GM06990 (cell line): ENCODE measurements around the gene FAM50B.

ENCODE experiments used
- DNase-seq: peaks from one replicate; pipeline ENCODE4 v3.0.0-alpha.2; 2011; ENCODE audit not compliant: insufficient read length; ENCODE audit errors: extremely low read depth
- H3K27me3 ChIP-seq: replicated peaks from 2 replicates; pipeline ENCODE4 v1.6.0; 2011; ENCODE audit warnings: low read length; ENCODE audit not compliant: control insufficient read depth, insufficient read depth
- H3K36me3 ChIP-seq: 2 replicates; pipeline ENCODE4 v1.5.1; 2011; ENCODE audit warnings: low read length; ENCODE audit not compliant: control insufficient read depth, insufficient read depth
- H3K4me3 ChIP-seq: replicated peaks from 2 replicates; pipeline ENCODE4 v1.5.1; 2011; ENCODE audit warnings: low read depth, mild to moderate bottlenecking, control low read depth, low read length
- TF ChIP-seq, protein P1 (sequence below): IDR thresholded peaks from 2 replicates; pipeline ENCODE4 v1.5.1; 2011; ENCODE audit warnings: low read length, control low read depth, mild to moderate bottlenecking, inconsistent platforms; ENCODE audit not compliant: insufficient read depth, poor library complexity, severe bottlenecking

Gene FAM50B

GRCh38 chr6:3847521-3847920 lies 1.7 kb upstream of the FAM50B start:
- H3K36me3 ChIP-seq: no peaks in the 10 kb centered on the region
- TF ChIP-seq, protein P1, sequence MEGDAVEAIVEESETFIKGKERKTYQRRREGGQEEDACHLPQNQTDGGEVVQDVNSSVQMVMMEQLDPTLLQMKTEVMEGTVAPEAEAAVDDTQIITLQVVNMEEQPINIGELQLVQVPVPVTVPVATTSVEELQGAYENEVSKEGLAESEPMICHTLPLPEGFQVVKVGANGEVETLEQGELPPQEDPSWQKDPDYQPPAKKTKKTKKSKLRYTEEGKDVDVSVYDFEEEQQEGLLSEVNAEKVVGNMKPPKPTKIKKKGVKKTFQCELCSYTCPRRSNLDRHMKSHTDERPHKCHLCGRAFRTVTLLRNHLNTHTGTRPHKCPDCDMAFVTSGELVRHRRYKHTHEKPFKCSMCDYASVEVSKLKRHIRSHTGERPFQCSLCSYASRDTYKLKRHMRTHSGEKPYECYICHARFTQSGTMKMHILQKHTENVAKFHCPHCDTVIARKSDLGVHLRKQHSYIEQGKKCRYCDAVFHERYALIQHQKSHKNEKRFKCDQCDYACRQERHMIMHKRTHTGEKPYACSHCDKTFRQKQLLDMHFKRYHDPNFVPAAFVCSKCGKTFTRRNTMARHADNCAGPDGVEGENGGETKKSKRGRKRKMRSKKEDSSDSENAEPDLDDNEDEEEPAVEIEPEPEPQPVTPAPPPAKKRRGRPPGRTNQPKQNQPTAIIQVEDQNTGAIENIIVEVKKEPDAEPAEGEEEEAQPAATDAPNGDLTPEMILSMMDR: no peak
- DNase-seq: no peak
- no peaks in the 10 kb centered on the region for H3K27me3 ChIP-seq
- no peak overlapping the region for H3K4me3 ChIP-seq

DNA sequence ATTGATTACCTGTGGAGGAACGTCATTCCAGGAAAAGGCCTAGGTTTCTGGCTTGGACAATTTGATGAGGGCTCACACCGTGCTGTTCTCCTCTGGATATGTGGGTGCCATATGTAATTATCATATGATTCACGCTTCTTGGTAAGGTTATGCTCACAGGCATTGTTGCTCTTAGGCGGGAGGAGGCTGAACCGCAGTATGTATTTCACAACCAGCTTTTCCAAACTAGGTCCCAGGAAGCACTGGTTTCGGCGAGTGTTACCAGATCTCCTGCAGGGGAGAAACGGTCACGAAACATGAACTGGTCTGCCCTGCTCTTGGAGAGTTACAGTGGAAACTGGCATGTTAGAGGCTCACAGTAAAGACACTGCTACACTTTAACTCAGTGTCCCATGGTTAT lies 793 bp upstream of the FAM50B start:
- no peaks in the 10 kb centered on the region for H3K36me3 ChIP-seq
- TF ChIP-seq, protein P1: no peak
- DNase-seq: no peak
- no peaks in the 10 kb centered on the region for H3K27me3 ChIP-seq
- H3K4me3 ChIP-seq: no peak overlapping the region

DNA sequence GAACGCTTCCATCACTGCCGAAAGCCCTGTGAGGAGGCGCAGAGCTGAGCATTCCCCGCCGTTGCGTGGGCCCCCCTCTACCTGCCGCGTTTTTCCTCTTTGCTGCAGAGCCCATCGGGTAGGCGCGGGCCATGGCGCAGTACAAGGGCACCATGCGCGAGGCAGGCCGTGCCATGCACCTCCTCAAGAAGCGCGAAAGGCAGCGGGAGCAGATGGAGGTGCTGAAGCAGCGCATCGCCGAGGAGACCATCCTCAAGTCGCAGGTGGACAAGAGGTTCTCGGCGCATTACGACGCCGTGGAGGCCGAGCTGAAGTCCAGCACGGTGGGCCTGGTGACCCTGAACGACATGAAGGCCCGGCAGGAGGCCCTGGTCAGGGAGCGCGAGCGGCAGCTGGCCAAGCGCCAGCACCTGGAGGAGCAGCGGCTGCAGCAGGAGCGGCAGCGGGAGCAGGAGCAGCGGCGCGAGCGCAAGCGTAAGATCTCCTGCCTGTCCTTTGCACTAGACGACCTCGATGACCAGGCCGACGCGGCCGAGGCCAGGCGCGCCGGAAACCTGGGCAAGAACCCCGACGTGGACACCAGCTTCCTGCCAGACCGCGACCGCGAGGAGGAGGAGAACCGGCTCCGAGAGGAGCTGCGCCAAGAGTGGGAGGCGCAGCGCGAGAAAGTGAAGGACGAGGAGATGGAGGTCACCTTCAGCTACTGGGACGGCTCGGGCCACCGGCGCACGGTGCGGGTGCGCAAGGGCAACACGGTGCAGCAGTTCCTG lies 693 bp downstream of the FAM50B start:
- H3K27me3 ChIP-seq: no peaks in the 10 kb centered on the region
- no peaks in the 10 kb centered on the region for H3K36me3 ChIP-seq
- H3K4me3 ChIP-seq: peak overlapping the region; percentile 63
- TF ChIP-seq, protein P1: no peak
- DNase-seq: no peak

- Histone ChIP-seq H3K36me3 (no peaks in the 10 kb centered on the region), H3K4me3 (0 out of 2 replicates have a peak overlapping the region, but pooled peaks have one; percentile 4), H3K27me3 (no peaks in the 10 kb centered on the region)
- DNase-seq: peak; percentile 44
- TF ChIP-seq, protein P1: no peak
Observed at GRCh38 chr6:3850451-3851203, 1.5 kb downstream of the FAM50B start.

GRCh38 chr6:3851839-3852238 lies 2.7 kb downstream of the FAM50B start:
- DNase-seq: no peak
- H3K27me3 ChIP-seq: no peaks in the 10 kb centered on the region
- TF ChIP-seq, protein P1: no peak
- no peak overlapping the region for H3K4me3 ChIP-seq
- no peaks in the 10 kb centered on the region for H3K36me3 ChIP-seq
